HCT116 (cell line): Measurements from ENCODE around the gene THRB. TPM values are rescaled to one million over a fixed set of nuclear protein-coding genes. Genes with fewer than 3 reads are reported as not detected.

Source experiments
- ATAC-seq: fragments of 200-7000 bp; cut with Tn5 transposase; 2 replicates; pipeline ENCODE4 v1.9.1; 2020; ENCODE audit warnings: mild to moderate bottlenecking, moderate library complexity
- BruUV-seq: library from RNA; stranded (reverse); fragments of 400-500 nt; replicated peaks from 2 replicates; lab custom pipeline; 2021; lab: Mats Ljungman, UMichigan
- CTCF ChIA-PET: fragments of 300-600 bp; sonication (Branson Sonifier 250); formaldehyde crosslinking; loops from one replicate; lab custom pipeline; 2021; ENCODE audit warnings: antibody characterized with exemption; lab: Charles Lee
- POLR2A ChIA-PET: fragments of 300-600, 350-600 bp; sonication (Branson Sonifier 250); formaldehyde crosslinking; loops from one replicate; lab custom pipeline; 2021; ENCODE audit warnings: antibody characterized with exemption; lab: Charles Lee
- RAD21 ChIA-PET, 2 experiments: fragments of 300-600 bp; sonication (Branson Sonifier 250); formaldehyde crosslinking; loops; one replicate each; lab custom pipeline; 2023; ENCODE audit warnings: low total read pairs in 2 of 2; ENCODE audit not compliant: uncharacterized antibody in 2 of 2, unreplicated experiment in 2 of 2, low non-redundant PET in 1 of 2; lab: Charles Lee
- DNase-seq: peaks from one replicate; pipeline ENCODE4 v3.0.0-alpha.2; 2010; ENCODE audit warnings: low read depth, low spot score
- H2AFZ ChIP-seq: fragments of 200-600 bp; shearing (Covaris generic), sonication (generic); 2 replicates; pipeline ENCODE4 v1.6.1; 2017; ENCODE audit warnings: low read depth, mixed run types, mixed read lengths, antibody characterized with exemption, low read length; ENCODE audit not compliant: poor library complexity, severe bottlenecking
- H3K27ac ChIP-seq: 2 replicates; pipeline ENCODE4 v1.5.1; 2012; ENCODE audit warnings: low read depth, low read length
- H3K27me3 ChIP-seq: fragments of 200-600 bp; sonication (generic); 2 replicates; pipeline ENCODE4 v1.6.1; 2016; ENCODE audit warnings: mixed run types, low read length, mixed read lengths; ENCODE audit not compliant: insufficient read depth
- H3K36me3 ChIP-seq, 2 experiments: fragments of 200-500 bp in 1 of 2; fragments of 200-600 bp in 1 of 2; sonication (Bioruptor generic) in 1 of 2; sonication (generic) in 1 of 2; 2 replicates each; pipeline versions ENCODE4 v1.5.1 to v1.6.1; 2014 to 2016; ENCODE audit warnings: low read length in 2 of 2, inconsistent platforms in 1 of 2, mixed read lengths in 1 of 2, mixed run types in 1 of 2; ENCODE audit not compliant: insufficient read depth in 2 of 2, control insufficient read depth in 1 of 2
- H3K4me1 ChIP-seq, 2 experiments: fragments of 200-600 bp in 1 of 2; sonication (generic) in 1 of 2; 2 replicates each; pipeline versions ENCODE4 v1.5.1 to v1.6.1; 2012 to 2017; ENCODE audit warnings: low read length in 2 of 2, inconsistent platforms in 1 of 2, mild to moderate bottlenecking in 1 of 2, mixed read lengths in 1 of 2, mixed run types in 1 of 2, moderate library complexity in 1 of 2; ENCODE audit not compliant: insufficient read depth in 2 of 2, control insufficient read depth in 1 of 2
- H3K4me2 ChIP-seq: fragments of 200-600 bp; sonication (generic); 2 replicates; pipeline ENCODE4 v1.6.1; 2017; ENCODE audit warnings: mixed run types, low read length, mixed read lengths
- H3K4me3 ChIP-seq, 2 experiments: fragments of 200-600 bp in 1 of 2; sonication (generic) in 1 of 2; replicated peaks in 1 of 2; 2 replicates each; pipeline ENCODE4 v1.5.1; 2011 to 2016; ENCODE audit warnings: low read length in 2 of 2, control low read depth in 1 of 2, low read depth in 1 of 2, mild to moderate bottlenecking in 1 of 2, mixed read lengths in 1 of 2, mixed run types in 1 of 2
- H3K79me2 ChIP-seq: fragments of 200-600 bp; sonication (generic); 2 replicates; pipeline ENCODE4 v1.6.1; 2017; ENCODE audit warnings: mild to moderate bottlenecking, mixed run types, low read length, moderate library complexity, mixed read lengths; ENCODE audit not compliant: insufficient read depth
- H3K9ac ChIP-seq: fragments of 200-600 bp; sonication (generic); 2 replicates; pipeline ENCODE4 v1.6.1; 2016; ENCODE audit warnings: low read length, mixed read lengths
- H3K9me2 ChIP-seq: fragments of 200-600 bp; sonication (generic), shearing (Covaris generic); 2 replicates; pipeline ENCODE4 v1.6.1; 2017; ENCODE audit warnings: mixed run types, mild to moderate bottlenecking, moderate library complexity; ENCODE audit not compliant: insufficient read depth
- H3K9me3 ChIP-seq, 2 experiments: fragments of 200-500 bp in 1 of 2; fragments of 200-600 bp in 1 of 2; sonication (Bioruptor generic) in 1 of 2; sonication (generic) in 1 of 2; 2 replicates each; pipeline ENCODE4 v1.6.1; 2014 to 2017; ENCODE audit warnings: low read length in 2 of 2, mixed read lengths in 2 of 2, inconsistent platforms in 1 of 2, low read depth in 1 of 2, mild to moderate bottlenecking in 1 of 2, mixed run types in 1 of 2, moderate library complexity in 1 of 2; ENCODE audit not compliant: control insufficient read depth in 1 of 2, insufficient read depth in 1 of 2
- H4K20me1 ChIP-seq: fragments of 200-600 bp; sonication (generic), shearing (Covaris generic); 2 replicates; pipeline ENCODE4 v1.6.1; 2017; ENCODE audit warnings: mixed run types, mild to moderate bottlenecking, moderate library complexity; ENCODE audit not compliant: insufficient read depth
- CBX3 ChIP-seq: IDR thresholded peaks from 2 replicates; pipeline ENCODE4 v1.6.1; 2012; ENCODE audit warnings: low read depth
- EZH2 ChIP-seq: fragments of 200-600 bp; sonication (generic); IDR thresholded peaks from 2 replicates; pipeline ENCODE4 v1.6.1; 2017; ENCODE audit warnings: antibody characterized with exemption, mixed run types
- JUND ChIP-seq: IDR thresholded peaks from 2 replicates; pipeline ENCODE4 v1.6.1; 2012
- POLR2AphosphoS5 ChIP-seq: IDR thresholded peaks from 2 replicates; pipeline ENCODE4 v1.6.1; 2011; ENCODE audit warnings: mild to moderate bottlenecking, low read depth, low read length, moderate library complexity
- RAD21 ChIP-seq: IDR thresholded peaks from 2 replicates; pipeline ENCODE4 v1.6.1; 2012; ENCODE audit warnings: low read depth, mild to moderate bottlenecking
- SP1 ChIP-seq: IDR thresholded peaks from 2 replicates; pipeline ENCODE4 v1.6.1; 2012; ENCODE audit warnings: low read depth
- SRF ChIP-seq: IDR thresholded peaks from 2 replicates; pipeline ENCODE4 v1.6.1; 2012; ENCODE audit warnings: low read depth
- YY1 ChIP-seq: IDR thresholded peaks from 2 replicates; pipeline ENCODE4 v1.6.1; 2011; ENCODE audit warnings: low read length, low read depth, moderate library complexity, mild to moderate bottlenecking; ENCODE audit not compliant: insufficient replicate concordance; ENCODE audit errors: extremely low read depth
- ZFX ChIP-seq: fragments of 450-650 bp; IDR thresholded peaks from 2 replicates; pipeline ENCODE4 v1.6.1; 2017
- intact Hi-C: fragments of 100-400 bp; cut with micrococcal nuclease; formaldehyde crosslinking; loops from 2 replicates; pipeline ENCODE4 v1.10.0; 2022
- total RNA-seq: library from RNA; stranded (reverse); gene quantifications from one replicate; pipeline ENCODE4 v1.2.1, GENCODE V29; 2021; ENCODE audit not compliant: unreplicated experiment
- TF ChIP-seq, protein P1 (sequence below), 3 experiments: fragments of 200-600 bp in 1 of 3; sonication (generic) in 1 of 3; IDR thresholded peaks in 2 of 3; conservative IDR thresholded peaks in 1 of 3; 2 replicates each; pipeline ENCODE4 v1.5.1; 2012 to 2017; ENCODE audit warnings: low read depth in 2 of 3, low read length in 2 of 3, antibody characterized with exemption in 1 of 3, borderline replicate concordance in 1 of 3, control low read depth in 1 of 3, mild to moderate bottlenecking in 1 of 3, mixed read lengths in 1 of 3, mixed run types in 1 of 3, moderate library complexity in 1 of 3; ENCODE audit not compliant: insufficient read depth in 1 of 3
- TF ChIP-seq, protein P2 (sequence below): IDR thresholded peaks from 2 replicates; pipeline ENCODE4 v1.6.1; 2012; ENCODE audit warnings: low read depth
- TF ChIP-seq, protein P3 (sequence below): IDR thresholded peaks from 2 replicates; pipeline ENCODE4 v1.6.1; 2011; ENCODE audit warnings: mild to moderate bottlenecking, low read length, moderate library complexity; ENCODE audit not compliant: insufficient replicate concordance; ENCODE audit errors: extremely low read depth
- TF ChIP-seq, protein P4 (sequence below): IDR thresholded peaks from 2 replicates; pipeline ENCODE4 v1.6.1; 2012

THRB gene
- total RNA-seq, 1 experiment from 2014 or later: 2.5 TPM

DNA sequence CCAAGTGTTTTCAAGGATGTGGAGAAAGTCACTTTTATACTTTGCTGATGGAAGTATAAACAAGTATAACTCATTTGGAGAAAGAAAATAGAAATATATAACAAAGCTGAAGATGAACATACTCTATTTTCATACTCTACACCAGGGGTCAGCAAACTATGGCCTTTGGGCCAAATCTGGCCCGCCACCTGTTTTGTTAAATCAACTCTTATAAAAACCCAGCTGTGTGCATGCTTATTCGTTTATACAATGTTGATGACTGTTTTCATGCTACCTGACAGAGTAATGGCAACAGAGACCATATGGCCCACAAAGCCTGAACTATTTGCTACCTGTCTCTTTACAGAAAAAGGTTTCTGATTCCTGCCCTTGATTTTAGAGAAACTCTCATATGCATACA, 425.6 kb downstream of the THRB start:
- BruUV-seq: no TSS peak
- Histone ChIP-seq H3K4me2 (no peak overlapping the region), H2AFZ (no peak overlapping the region), H4K20me1 (no peaks in the 10 kb centered on the region), H3K9ac (no peak overlapping the region), H3K9me2 (no peaks in the 10 kb centered on the region), H3K27me3 (no peaks in the 10 kb centered on the region), H3K36me3 (no peaks in the 10 kb centered on the region), H3K4me3 (no peak overlapping the region), H3K9me3 (no peaks in the 10 kb centered on the region), H3K79me2 (no peaks in the 10 kb centered on the region), H3K4me1 (no peaks in the 10 kb centered on the region), H3K27ac (no peak overlapping the region)
- intact Hi-C loops: loop anchor here (2.0 kb wide), 1 partner anchor 170 kb away; no protein-coding TSS in a partner anchor
- TF ChIP-seq, protein P1, sequence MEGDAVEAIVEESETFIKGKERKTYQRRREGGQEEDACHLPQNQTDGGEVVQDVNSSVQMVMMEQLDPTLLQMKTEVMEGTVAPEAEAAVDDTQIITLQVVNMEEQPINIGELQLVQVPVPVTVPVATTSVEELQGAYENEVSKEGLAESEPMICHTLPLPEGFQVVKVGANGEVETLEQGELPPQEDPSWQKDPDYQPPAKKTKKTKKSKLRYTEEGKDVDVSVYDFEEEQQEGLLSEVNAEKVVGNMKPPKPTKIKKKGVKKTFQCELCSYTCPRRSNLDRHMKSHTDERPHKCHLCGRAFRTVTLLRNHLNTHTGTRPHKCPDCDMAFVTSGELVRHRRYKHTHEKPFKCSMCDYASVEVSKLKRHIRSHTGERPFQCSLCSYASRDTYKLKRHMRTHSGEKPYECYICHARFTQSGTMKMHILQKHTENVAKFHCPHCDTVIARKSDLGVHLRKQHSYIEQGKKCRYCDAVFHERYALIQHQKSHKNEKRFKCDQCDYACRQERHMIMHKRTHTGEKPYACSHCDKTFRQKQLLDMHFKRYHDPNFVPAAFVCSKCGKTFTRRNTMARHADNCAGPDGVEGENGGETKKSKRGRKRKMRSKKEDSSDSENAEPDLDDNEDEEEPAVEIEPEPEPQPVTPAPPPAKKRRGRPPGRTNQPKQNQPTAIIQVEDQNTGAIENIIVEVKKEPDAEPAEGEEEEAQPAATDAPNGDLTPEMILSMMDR (IDR thresholded peaks at IDR 0.05 in 2 of 3, conservative IDR thresholded peaks at IDR 0.05 in 1 of 3; ENCODE audit: borderline replicate concordance in 1 of 3, insufficient read depth in 1 of 3, low read depth in 2 of 3, low read length in 2 of 3): peak; percentile 26 to 44 (median 35); a peak in 4 of 6 replicates
- TF ChIP-seq ZFX: no peak
- TF ChIP-seq RAD21: peak; percentile 66
- DNase-seq (no peak), ATAC-seq (0 out of 2 replicates have a peak, but pooled peaks have one; percentile 40)
- ChIA-PET RAD21 (no interaction called here), POLR2A (no interaction called here), CTCF (no interaction called here)

DNA sequence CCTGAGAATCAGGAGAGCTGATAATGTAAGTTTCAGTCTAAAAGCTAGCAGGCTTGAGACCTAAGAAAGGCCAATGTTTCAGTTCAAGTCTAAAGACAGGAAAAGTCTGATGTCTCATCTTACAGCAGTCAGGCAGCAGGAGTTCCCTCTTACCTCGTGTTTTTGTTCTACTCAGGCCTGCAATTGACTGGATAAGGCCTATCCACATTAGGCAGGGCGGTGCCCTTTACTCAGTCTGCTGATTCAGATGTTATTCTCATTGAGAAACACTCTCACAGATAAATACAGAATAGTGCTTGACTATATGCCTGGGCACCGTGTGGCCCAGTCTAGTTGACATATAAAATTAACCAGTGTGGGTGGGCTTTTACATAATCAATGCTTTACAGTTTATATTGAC, 427.2 kb downstream of the THRB start:
- H2AFZ ChIP-seq: no peak overlapping the region
- H3K4me2 ChIP-seq: no peak overlapping the region
- H3K4me1 ChIP-seq: no peaks in the 10 kb centered on the region
- ChIA-PET POLR2A (no interaction called here), RAD21 (no interaction called here), CTCF (no interaction called here)
- no peak overlapping the region for H3K4me3 ChIP-seq
- no peak overlapping the region for H3K27ac ChIP-seq
- no peak overlapping the region for H3K9ac ChIP-seq
- no peaks in the 10 kb centered on the region for H3K9me2 ChIP-seq
- DNase-seq (no peak), ATAC-seq (no peak)
- BruUV-seq: no TSS peak
- no peaks in the 10 kb centered on the region for H3K27me3 ChIP-seq
- H4K20me1 ChIP-seq: no peaks in the 10 kb centered on the region
- H3K36me3 ChIP-seq: no peaks in the 10 kb centered on the region
- intact Hi-C loops: no loop called here
- no peaks in the 10 kb centered on the region for H3K79me2 ChIP-seq
- no peaks in the 10 kb centered on the region for H3K9me3 ChIP-seq
- TF ChIP-seq POLR2AphosphoS5 (no peak), JUND (no peak), SRF (no peak), YY1 (no peak), EZH2 (no peak), SP1 (no peak), CBX3 (no peak)
- TF ChIP-seq, protein P2, sequence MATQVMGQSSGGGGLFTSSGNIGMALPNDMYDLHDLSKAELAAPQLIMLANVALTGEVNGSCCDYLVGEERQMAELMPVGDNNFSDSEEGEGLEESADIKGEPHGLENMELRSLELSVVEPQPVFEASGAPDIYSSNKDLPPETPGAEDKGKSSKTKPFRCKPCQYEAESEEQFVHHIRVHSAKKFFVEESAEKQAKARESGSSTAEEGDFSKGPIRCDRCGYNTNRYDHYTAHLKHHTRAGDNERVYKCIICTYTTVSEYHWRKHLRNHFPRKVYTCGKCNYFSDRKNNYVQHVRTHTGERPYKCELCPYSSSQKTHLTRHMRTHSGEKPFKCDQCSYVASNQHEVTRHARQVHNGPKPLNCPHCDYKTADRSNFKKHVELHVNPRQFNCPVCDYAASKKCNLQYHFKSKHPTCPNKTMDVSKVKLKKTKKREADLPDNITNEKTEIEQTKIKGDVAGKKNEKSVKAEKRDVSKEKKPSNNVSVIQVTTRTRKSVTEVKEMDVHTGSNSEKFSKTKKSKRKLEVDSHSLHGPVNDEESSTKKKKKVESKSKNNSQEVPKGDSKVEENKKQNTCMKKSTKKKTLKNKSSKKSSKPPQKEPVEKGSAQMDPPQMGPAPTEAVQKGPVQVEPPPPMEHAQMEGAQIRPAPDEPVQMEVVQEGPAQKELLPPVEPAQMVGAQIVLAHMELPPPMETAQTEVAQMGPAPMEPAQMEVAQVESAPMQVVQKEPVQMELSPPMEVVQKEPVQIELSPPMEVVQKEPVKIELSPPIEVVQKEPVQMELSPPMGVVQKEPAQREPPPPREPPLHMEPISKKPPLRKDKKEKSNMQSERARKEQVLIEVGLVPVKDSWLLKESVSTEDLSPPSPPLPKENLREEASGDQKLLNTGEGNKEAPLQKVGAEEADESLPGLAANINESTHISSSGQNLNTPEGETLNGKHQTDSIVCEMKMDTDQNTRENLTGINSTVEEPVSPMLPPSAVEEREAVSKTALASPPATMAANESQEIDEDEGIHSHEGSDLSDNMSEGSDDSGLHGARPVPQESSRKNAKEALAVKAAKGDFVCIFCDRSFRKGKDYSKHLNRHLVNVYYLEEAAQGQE: no peak
- TF ChIP-seq, protein P3, sequence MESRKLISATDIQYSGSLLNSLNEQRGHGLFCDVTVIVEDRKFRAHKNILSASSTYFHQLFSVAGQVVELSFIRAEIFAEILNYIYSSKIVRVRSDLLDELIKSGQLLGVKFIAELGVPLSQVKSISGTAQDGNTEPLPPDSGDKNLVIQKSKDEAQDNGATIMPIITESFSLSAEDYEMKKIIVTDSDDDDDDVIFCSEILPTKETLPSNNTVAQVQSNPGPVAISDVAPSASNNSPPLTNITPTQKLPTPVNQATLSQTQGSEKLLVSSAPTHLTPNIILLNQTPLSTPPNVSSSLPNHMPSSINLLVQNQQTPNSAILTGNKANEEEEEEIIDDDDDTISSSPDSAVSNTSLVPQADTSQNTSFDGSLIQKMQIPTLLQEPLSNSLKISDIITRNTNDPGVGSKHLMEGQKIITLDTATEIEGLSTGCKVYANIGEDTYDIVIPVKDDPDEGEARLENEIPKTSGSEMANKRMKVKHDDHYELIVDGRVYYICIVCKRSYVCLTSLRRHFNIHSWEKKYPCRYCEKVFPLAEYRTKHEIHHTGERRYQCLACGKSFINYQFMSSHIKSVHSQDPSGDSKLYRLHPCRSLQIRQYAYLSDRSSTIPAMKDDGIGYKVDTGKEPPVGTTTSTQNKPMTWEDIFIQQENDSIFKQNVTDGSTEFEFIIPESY: no peak
- TF ChIP-seq, protein P4, sequence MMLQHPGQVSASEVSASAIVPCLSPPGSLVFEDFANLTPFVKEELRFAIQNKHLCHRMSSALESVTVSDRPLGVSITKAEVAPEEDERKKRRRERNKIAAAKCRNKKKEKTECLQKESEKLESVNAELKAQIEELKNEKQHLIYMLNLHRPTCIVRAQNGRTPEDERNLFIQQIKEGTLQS: no peak
